GM18520 (cell line): ENCODE measurements around the gene AGRN.
"Not testable (repeated sequence)": the region's sequence is repeated elsewhere in the genome, so short reads cannot be mapped to it uniquely, and the experiment has no call there.

Experiments used
- ATAC-seq: cut with Tn5 transposase; IDR thresholded peaks from one replicate; pipeline ENCODE4 v1.9.1; 2021; ENCODE audit not compliant: unreplicated experiment

Gene AGRN

GRCh38 chr1:999725-1000356 is 20.1 kb upstream of the AGRN start, which contains the start of gene HES4:
Gene HES4, minus strand, starts transcription at chr1:1000097. Its CDS starts 124 bp downstream, at chr1:999973.
- ATAC-seq, result no peak

GRCh38 chr1:1000357-1001056 is 19.4 kb upstream of the AGRN start:
- no peak for ATAC-seq

- ATAC-seq, result no peak
These were observed 18.7 kb upstream of the AGRN start for GRCh38 chr1:1001057-1001783.

GRCh38 chr1:1003618-1004419 is 16.1 kb upstream of the AGRN start:
- no peak for ATAC-seq

GRCh38 chr1:1004420-1004779 is 15.5 kb upstream of the AGRN start:
- ATAC-seq, result no peak

GRCh38 chr1:1004780-1005697 is 14.9 kb upstream of the AGRN start:
- ATAC-seq, result no peak

- ATAC-seq, result no peak
These were observed 14.1 kb upstream of the AGRN start for GRCh38 chr1:1005774-1006304.

GRCh38 chr1:1006305-1007159 is 13.4 kb upstream of the AGRN start:
- no peak for ATAC-seq

- not testable (repeated sequence) for ATAC-seq
These were observed 9.8 kb upstream of the AGRN start for GRCh38 chr1:1010131-1010530.

- ATAC-seq, result no peak
These were observed 8.4 kb upstream of the AGRN start for GRCh38 chr1:1011396-1011949.

GRCh38 chr1:1012736-1013104 is 7.2 kb upstream of the AGRN start:
- peak; percentile 10 for ATAC-seq

- ATAC-seq, result peak; percentile 63
These were observed 6.6 kb upstream of the AGRN start, which contains the start of gene ISG15 for GRCh38 chr1:1013105-1013921. Gene ISG15, plus strand, starts transcription at chr1:1013497. Its CDS starts 77 bp downstream, at chr1:1013574.

GRCh38 chr1:1013922-1014648 is 5.8 kb upstream of the AGRN start:
- ATAC-seq, result no peak

- ATAC-seq, result no peak
These were observed 4.9 kb upstream of the AGRN start for GRCh38 chr1:1014799-1015681.

GRCh38 chr1:1017397-1018320 is 2.3 kb upstream of the AGRN start:
- not testable (repeated sequence) for ATAC-seq
